Measurements from ENCODE around the gene PZP. TPM values are rescaled to one million over a fixed set of nuclear protein-coding genes. Genes with fewer than 3 reads are reported as not detected.

Gene PZP
- total and polyA plus RNA-seq, 2 of the 13 experiments (the other 11 are each of a cell fraction or from before 2014, with no cell fraction given) = 0.07 to 0.89 TPM

DNA sequence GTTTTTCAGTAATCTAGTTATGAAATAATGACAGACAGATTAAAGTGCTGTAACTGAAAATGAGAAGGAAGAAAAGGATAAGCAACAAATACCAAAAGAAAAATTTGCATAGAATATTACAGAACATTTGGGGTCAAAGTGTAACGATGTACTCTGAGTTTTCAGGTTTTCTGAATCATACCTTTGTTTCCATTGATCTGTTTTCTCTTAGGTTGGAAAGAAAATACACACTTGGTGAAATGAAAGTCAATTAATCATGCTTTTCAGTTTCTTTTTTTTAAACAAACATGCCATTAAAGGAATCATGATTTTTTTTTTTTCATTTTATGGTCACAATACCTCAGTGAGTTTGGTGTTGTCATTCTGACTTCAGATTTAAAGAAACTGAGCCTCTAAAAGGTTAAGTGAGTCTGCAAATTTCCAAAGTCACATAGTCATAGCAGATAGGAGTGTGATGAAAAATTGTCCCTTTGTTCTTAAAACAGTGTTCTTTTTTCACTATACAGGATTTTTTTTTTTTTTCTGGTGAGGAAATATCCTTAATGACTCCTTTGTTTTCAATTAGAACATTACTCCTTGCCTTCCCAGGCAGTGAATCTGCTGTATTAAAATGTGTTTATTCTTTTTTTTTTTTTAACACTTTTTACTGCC is 35.9 kb upstream of the PZP start (continued):
- no peak for TF ChIP-seq ZEB1 (IDR thresholded peaks at IDR 0.05; ENCODE audit: insufficient replicate concordance, low read depth)
- no peak for TF ChIP-seq ZNF589 (CRISPR knock-in tag; conservative IDR thresholded peaks at IDR 0.05)
- no peak for TF ChIP-seq AKAP8 (CRISPR knock-in tag; IDR thresholded peaks at IDR 0.05)
- no peak for TF ChIP-seq SRSF4 (IDR thresholded peaks at IDR 0.05; ENCODE audit: low read depth, low read length, poor library complexity, severe bottlenecking)
- TF ChIP-seq EP300 (IDR thresholded peaks at IDR 0.05; ENCODE audit: low read depth in 2 of 2, low read length in 2 of 2) = 0 out of 4 replicates have a peak, but pooled peaks of 1 of the 2 experiments have one; percentile 8
- no peak for TF ChIP-seq EP300 (CRISPR knock-in tag; IDR thresholded peaks at IDR 0.05; ENCODE audit: borderline replicate concordance)
- TF ChIP-seq ATF4 (CRISPR knock-in tag; IDR thresholded peaks at IDR 0.05) = no peak
- TF ChIP-seq RAD21 (CRISPR knock-in tag; IDR thresholded peaks at IDR 0.05) = no peak
- no peak for TF ChIP-seq SATB2 (CRISPR knock-in tag; IDR thresholded peaks at IDR 0.05)
- no peak for TF ChIP-seq ZNF296 (CRISPR knock-in tag; conservative IDR thresholded peaks at IDR 0.05)
- TF ChIP-seq ZKSCAN8 (CRISPR knock-in tag; IDR thresholded peaks at IDR 0.05; ENCODE audit: borderline replicate concordance) = no peak
- TF ChIP-seq ZNF678 (CRISPR knock-in tag; IDR thresholded peaks at IDR 0.05) = no peak
- TF ChIP-seq, protein P1, sequence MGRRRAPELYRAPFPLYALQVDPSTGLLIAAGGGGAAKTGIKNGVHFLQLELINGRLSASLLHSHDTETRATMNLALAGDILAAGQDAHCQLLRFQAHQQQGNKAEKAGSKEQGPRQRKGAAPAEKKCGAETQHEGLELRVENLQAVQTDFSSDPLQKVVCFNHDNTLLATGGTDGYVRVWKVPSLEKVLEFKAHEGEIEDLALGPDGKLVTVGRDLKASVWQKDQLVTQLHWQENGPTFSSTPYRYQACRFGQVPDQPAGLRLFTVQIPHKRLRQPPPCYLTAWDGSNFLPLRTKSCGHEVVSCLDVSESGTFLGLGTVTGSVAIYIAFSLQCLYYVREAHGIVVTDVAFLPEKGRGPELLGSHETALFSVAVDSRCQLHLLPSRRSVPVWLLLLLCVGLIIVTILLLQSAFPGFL (CRISPR knock-in tag; IDR thresholded peaks at IDR 0.05) = no peak
- peak; percentile 32; the same call in 1 of the 2 replicates for TF ChIP-seq AHDC1 (CRISPR knock-in tag; IDR thresholded peaks at IDR 0.05; ENCODE audit: borderline replicate concordance)
- TF ChIP-seq KMT2A (CRISPR knock-in tag; IDR thresholded peaks at IDR 0.05) = no peak
- TF ChIP-seq PAXIP1 (CRISPR knock-in tag; conservative IDR thresholded peaks at IDR 0.05) = peak; percentile 80
- TF ChIP-seq CREM (IDR thresholded peaks at IDR 0.05) = peak; percentile 44; the same call in 1 of the 2 replicates
- TF ChIP-seq CREM (CRISPR knock-in tag; IDR thresholded peaks at IDR 0.05) = no peak
- no peak for TF ChIP-seq ZFP82 (CRISPR knock-in tag; IDR thresholded peaks at IDR 0.05; ENCODE audit: borderline replicate concordance)
